Stimulated activated CD4-positive, alpha-beta T cell treated with anti-CD3 and anti-CD28 coated beads, Interleukin-12 subunit alpha, Interleukin-12 subunit beta, amount 100 ng/mL, for 48 hours (primary cell): ENCODE data around the gene FREM1.

ENCODE experiments used
- DNase-seq, 3 donors: peaks; one replicate each; pipeline ENCODE4 v3.0.0-alpha.2; 2020; ENCODE audit warnings: low read depth in 2 of 3, low spot score in 1 of 3

FREM1 gene

DNA sequence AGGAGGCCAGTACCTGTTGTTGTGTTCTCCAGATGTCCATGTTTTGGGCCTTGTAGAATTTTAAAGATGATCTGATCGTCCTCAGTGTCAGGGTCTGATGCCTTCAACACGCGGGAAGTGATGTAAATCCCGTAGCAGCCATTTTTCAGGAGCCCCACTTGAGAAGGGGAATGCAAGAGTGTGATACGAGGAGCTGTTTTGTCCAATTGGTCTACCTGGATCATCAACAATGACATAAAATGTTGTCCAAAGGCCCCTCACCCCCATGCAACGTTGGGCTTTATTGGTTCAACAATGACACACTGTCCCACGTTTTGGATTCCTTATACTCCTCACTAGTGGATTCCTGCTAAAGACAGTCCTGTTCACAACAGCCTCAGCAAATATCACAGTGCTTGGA, 139.6 kb downstream of the FREM1 start:
- DNase-seq, result no peak

DNA sequence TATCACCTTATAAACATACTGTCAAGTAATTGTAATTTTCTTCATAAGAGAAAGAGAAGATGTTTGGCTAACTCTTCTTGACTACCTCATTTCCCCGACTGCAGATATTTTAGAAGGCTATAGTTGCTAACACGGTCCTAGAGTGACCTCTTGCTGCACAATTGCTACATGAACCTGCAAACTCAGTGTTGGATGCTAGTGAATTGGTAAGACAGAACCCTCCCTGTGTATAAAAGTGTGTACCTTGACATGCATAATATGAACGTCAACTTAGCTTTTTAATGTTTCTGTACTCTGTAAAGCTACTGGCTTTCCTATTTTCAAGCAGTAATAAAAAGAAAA, 141.0 kb downstream of the FREM1 start:
- DNase-seq, result no peak

DNA sequence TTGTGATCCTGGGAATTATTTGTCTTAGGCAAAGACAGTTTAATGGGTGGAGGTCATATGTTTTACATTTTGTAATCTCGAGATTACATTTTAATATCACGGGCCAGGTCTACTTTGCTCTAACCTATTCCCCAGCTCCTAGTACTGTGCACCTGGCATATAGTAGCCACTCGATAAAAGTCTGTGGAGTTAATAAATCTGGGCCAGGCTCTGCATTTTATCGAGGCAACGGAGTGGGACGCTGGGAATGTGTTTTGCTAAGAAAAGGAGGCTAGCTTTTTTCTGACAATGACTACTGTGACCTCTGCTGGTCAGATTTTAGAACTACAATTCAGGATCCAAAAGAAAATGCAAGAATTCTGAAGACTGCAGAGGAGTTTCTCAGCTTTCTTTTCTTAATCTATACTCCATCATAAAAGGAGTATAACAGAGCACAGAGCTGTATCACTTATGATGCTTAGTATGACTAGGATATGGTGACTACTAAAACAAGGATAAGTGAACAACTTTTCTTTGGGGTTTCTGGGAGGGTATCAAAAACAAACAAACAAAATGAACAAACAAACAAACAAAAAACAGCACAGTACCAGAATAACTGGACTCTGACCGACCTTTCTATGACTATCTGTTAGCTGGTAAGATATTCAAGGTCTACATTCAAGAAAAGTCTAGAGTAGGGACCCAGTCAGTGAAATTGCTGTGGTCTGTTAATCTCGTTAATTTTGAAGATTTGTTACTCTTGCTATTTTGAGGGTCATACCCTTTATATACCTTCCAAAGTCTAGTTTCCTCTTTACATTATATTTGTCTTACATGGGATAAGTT, 141.6 kb downstream of the FREM1 start:
- DNase-seq, result peak in 1 of 3 donors; percentile 44

GRCh38 chr9:14766299-14766698, 143.9 kb downstream of the FREM1 start:
- DNase-seq, result no peak

GRCh38 chr9:14761584-14761983, 148.6 kb downstream of the FREM1 start:
- no peak for DNase-seq

GRCh38 chr9:14760060-14760459, 150.2 kb downstream of the FREM1 start:
- no peak for DNase-seq

- no peak for DNase-seq
Observed at GRCh38 chr9:14756291-14756690, 153.9 kb downstream of the FREM1 start.

- DNase-seq, result no peak
Observed at GRCh38 chr9:14752871-14753270, 157.4 kb downstream of the FREM1 start.

DNA sequence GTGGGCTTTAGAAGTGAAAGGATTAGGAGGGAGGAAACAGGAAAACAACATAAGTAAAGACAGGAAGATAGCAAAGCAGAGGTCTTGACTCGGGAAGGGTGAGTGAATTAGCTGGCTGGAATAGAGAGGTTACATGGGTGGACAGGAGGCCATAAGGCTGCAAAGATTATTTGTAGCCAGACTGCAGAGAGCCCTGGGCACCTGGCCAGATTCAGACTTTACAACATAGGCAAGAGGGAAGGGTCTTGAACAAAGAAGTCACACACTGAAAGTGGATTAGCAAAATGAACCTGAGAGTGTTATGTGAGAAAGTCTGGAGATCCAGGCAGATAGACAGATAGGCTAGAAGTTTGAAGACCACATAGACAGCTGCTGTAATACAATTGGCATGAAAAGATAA, 158.0 kb downstream of the FREM1 start:
- no peak for DNase-seq

DNA sequence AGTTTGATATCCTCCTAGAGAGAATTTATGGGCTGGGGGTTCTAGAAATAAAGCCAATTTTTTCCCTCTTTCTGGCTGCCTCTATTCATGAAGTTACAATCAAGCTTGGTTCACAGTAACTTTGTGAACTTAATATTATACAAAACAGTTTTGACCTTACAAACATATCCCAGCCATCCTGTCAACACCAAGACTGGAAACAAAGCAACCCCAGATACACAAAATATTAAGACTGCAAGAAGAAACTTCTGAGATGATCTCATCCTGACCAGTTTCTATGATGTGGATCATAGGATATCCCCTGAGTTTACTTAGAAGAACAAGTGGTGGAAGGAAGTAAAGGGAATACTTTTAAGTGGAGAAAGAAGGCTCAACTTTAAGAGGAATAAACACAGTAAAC, 159.4 kb downstream of the FREM1 start:
- DNase-seq, result no peak

DNA sequence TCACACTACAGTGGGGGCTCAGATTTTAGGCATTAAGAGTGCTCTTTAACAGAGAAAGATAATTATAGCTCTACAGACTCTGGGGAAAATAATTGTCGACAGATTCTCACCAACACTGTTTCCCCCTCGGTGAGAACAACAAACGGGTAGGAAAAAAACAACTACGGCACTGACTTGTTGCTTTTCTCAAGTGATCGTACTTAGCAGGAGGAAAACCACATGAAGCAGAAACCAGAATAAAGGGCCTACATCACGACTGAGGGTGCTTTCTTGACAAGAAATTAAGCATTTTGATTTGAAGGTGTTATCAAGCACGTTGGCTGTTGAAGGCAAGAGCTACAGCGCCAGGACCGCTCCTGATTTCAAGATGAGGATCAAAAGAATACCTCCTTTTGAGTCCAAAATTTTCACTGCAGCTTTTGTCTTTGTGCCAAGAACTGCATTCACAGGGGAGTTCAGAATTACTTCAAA, 160.5 kb downstream of the FREM1 start:
- DNase-seq, result no peak

GRCh38 chr9:14748373-14748772, 161.9 kb downstream of the FREM1 start:
- DNase-seq, result no peak

GRCh38 chr9:14747111-14747510, 163.1 kb downstream of the FREM1 start:
- DNase-seq, result no peak

GRCh38 chr9:14746626-14747025, 163.6 kb downstream of the FREM1 start:
- DNase-seq, result no peak

DNA sequence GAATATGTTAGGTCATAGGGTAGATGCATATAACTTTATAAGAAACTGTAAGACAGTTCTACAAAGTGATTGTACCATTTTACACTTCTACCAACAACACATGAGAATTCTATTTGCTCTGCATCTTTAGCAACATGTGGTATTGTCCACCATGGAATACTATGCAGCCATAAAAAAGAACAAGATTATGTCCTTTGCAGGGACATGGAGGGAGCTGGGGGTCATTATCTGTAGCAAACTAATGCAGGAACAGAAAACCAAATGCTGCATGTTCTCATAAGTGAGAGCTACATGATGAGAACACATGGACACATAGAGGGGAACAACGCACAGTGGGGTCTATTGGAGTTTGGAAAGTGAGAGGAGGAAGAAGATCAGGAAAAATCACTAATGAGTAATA, 165.5 kb downstream of the FREM1 start:
- no peak for DNase-seq

DNA sequence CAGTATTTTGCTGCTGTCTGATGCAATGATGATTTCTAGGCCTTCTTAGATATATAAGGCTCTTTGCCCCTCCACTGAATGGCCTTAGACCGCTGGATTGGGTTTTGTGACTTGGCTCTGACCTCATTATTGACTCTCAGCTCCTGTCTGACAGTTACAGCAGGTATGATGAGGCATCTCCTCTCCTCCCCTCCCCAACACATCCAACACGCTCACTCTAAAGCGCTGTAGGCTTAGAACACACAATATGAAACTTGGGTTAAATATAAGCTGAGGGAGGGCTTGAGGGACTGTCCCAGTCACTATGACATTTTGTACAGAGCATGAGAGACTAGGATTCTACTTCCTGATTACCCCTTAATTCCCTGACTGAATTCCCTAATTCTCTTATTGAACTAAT, 168.9 kb downstream of the FREM1 start:
- no peak for DNase-seq

GRCh38 chr9:14733133-14733532, 177.1 kb downstream of the FREM1 start:
- DNase-seq, result no peak

- no peak for DNase-seq
Observed at GRCh38 chr9:14731294-14731981, 178.8 kb downstream of the FREM1 start.

- DNase-seq, result no peak
Observed at GRCh38 chr9:14730461-14730898, 179.7 kb downstream of the FREM1 start.

DNA sequence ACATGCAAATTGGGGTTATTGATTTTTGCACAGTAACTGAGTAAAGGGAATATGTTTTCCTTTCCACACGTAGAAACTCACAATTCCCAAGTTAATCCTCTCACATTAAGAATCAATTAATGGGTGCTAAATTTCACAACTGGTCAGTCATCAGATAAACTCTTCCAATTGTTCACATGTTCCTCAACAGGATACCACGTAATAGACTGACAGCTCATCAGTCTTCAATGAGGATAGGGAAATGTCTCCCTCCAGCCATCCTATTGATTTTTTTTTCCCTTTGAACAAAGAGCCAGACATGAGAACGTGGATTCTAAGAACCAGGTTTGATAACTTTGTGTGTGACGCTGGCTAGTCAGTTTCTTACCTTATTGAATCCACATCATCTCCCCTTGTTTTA, 186.9 kb downstream of the FREM1 start:
- no peak for DNase-seq

DNA sequence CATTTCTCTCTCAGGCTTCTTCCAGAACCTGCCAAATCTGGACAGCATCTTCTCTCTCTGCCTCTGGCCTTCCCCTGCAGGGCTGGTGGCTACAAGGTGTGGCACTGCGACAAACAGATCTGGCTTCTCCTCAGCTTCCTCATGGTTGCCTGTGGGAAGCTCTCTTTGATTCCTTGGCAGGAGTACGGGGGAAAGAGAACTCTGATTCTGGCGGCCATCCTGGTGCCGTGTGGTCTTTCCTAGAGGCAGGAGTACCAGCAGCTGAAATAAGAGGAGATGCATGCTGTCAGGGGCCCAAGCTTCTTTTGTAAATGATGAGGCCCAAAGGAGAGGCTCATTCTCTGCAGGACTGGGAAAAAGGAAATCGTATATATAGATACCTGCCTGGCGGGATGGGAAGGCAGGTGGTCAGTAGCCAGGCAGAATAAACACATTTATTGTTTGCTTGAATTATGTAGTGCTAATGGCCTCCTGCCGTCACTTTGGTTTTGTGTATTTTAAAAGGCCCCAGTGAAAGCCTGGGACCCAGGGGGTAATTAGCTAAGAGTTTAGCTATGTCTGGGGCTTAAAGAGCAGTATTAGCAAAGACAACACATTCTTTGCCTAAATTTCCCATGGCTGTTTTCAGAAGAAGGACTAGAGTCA, 187.7 kb downstream of the FREM1 start, which contains the start of gene CER1:
TSS of gene CER1 (minus strand) at position 343 of the 645 bp plus-strand sequence. CDS start at position 282, 61 bp downstream.
- DNase-seq, result no peak
